Tibial nerve (tissue), 3 donors: Measurements from ENCODE around the gene NKX1-1.

Source experiments
- POLR2A ChIP-seq, 2 donors: fragments of 450-650 bp; IDR thresholded peaks; one replicate each; pipeline ENCODE4 v1.6.1; 2017; ENCODE audit warnings: antibody characterized with exemption in 2 of 2, mild to moderate bottlenecking in 2 of 2, moderate library complexity in 2 of 2
- TF ChIP-seq, protein P1 (sequence below), 5 experiments: fragments of 200-600 bp in 3 of 5; fragments of 450-650 bp in 2 of 5; sonication (generic) in 3 of 5; IDR thresholded peaks; one replicate each; pipeline ENCODE4 v1.5.1; 2016 to 2019; ENCODE audit warnings: antibody characterized with exemption in 5 of 5, mild to moderate bottlenecking in 3 of 5, moderate library complexity in 2 of 5

DNA sequence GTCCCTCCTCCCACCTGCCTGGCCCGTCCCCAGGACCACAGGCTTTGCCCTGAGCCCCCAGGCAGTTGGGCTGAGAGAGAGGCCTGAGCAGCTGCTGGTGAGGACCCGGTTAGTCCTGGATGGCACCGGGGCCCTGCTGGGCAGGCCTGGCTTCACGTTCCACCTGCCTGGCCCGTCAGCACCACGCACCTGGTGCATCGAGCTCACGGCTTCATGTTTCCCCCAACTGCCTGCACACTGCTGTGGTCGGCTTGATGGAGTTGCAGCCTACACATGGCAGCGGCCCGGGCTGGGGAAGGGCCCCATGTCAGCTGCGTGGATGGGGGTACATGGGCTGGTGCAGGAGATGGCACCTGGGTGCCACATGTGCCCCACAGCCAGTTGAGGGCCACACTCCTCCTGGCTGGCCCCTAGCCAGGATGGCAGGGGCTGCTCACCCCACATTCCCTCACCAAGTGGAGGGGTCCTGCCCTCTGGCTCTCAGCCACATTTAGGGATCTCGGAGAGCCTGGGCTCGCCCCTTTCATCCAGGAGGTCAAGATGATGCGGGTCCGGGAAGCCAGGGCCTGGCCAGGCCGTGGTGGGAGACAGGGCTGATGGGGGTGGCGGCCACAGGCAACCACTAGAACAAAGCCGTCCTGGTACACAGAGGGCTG, 28.5 kb downstream of the NKX1-1 start:
- TF ChIP-seq, protein P1, sequence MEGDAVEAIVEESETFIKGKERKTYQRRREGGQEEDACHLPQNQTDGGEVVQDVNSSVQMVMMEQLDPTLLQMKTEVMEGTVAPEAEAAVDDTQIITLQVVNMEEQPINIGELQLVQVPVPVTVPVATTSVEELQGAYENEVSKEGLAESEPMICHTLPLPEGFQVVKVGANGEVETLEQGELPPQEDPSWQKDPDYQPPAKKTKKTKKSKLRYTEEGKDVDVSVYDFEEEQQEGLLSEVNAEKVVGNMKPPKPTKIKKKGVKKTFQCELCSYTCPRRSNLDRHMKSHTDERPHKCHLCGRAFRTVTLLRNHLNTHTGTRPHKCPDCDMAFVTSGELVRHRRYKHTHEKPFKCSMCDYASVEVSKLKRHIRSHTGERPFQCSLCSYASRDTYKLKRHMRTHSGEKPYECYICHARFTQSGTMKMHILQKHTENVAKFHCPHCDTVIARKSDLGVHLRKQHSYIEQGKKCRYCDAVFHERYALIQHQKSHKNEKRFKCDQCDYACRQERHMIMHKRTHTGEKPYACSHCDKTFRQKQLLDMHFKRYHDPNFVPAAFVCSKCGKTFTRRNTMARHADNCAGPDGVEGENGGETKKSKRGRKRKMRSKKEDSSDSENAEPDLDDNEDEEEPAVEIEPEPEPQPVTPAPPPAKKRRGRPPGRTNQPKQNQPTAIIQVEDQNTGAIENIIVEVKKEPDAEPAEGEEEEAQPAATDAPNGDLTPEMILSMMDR (IDR thresholded peaks at IDR 0.05) = no peak
- TF ChIP-seq POLR2A (IDR thresholded peaks at IDR 0.05) = no peak
